ENCODE measurements around the gene SGCA. TPM values are rescaled to one million over a fixed set of nuclear protein-coding genes. Genes with fewer than 3 reads are reported as not detected.

Gene SGCA
- polyA plus RNA-seq, 4 donors: 0.96 to 6.2 (median 5.0) TPM; not detected in 1

DNA sequence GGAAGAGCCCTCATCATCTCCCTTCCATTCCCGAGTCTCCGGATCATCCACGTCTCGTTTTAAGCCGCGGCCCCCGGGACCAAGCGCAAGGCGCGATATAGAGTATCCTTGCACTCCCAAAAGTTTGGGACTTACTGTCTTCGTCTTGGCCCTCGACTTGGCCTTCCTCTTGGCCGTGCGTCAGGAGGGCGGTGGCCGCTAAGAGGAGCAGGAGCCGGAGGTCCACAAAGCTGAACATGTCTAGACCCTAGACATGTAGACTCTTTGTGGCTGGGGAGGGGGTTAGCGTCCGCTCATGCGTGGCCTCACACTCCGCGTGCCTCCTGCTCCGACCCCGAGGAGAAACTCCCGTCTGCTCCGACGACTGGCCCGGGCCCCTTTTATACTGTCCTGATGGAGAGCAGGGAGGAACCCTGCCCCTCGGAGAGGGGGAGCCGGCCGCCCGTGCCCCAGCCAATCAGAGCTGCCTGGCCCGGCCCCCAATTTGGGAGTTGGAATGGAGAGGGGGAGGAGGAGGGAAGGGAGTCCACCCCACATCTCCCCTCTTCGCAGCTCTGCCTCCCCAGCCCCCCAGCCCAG is 35.6 kb downstream of the SGCA start, which contains the start of gene COL1A1:
TSS of gene COL1A1 (minus strand) at position 356 of the 579 bp plus-strand sequence. CDS start at position 238, 118 bp downstream.
- WGBS, 3 donors: 5 to 12% (median 10%) methylated on average over 30 to 34 of the region's 34 CpGs
- peaks cover 0 to 52% (median 6%) of the 10 kb centered on the region in 3 donors for H3K27me3 ChIP-seq (ENCODE audit: control insufficient read depth in 3 of 3, insufficient read depth in 3 of 3, low read length in 3 of 3)
- FAIRE-seq (no peak), DNase-seq (peak in 1 of 2 donors; percentile 60)
- H3K4me3 ChIP-seq (ENCODE audit: low read depth in 1 of 3, low read length in 3 of 3): peak within 1 kb of the TSS; percentile 9 to 78 (median 35)
- peaks cover 0 to 22% (median 0%) of the 10 kb centered on the region in 3 donors for H3K36me3 ChIP-seq (ENCODE audit: control insufficient read depth in 3 of 3, insufficient read depth in 2 of 3, low read depth in 1 of 3, low read length in 3 of 3)
- H3K4me1 ChIP-seq (ENCODE audit: control insufficient read depth in 3 of 3, insufficient read depth in 2 of 3, low read depth in 1 of 3, low read length in 2 of 3): peaks cover 0 to 24% (median 0%) of the 10 kb centered on the region in 3 donors
- peak within 1 kb of the TSS in 2 of 3 donors; percentile 88 to 90 for H3K27ac ChIP-seq (ENCODE audit: low read depth in 1 of 3, low read length in 2 of 3)
- no peaks in the 10 kb centered on the region for H3K9me3 ChIP-seq (ENCODE audit: control insufficient read depth in 2 of 2, insufficient read depth in 1 of 2, low read depth in 1 of 2, low read length in 1 of 2)

DNA sequence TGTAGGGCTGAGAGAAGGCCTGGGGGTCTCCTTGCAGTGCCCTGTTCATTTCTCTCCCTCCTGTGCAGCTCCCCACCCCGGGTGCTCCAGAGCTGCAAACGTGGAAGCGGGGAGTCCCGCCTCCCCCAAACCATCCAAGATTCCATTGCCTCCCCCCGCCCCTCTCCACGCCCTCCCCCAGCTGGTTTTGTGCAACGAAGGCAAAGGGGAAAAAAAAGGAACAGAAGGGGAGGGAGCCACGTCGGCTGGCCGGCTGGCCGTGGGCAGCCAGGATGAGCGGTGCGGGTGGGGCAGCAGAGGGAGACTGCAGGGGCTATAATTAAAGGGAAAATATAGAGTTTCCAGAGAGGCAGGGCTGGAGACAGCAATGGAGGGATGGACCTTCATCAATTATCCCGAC is 37.3 kb downstream of the SGCA start:
- DNase-seq: no peak
- Histone ChIP-seq H3K36me3 (ENCODE audit: control insufficient read depth in 3 of 3, insufficient read depth in 2 of 3, low read depth in 1 of 3, low read length in 3 of 3) (peaks cover 0 to 5% (median 0%) of the 10 kb centered on the region in 3 donors), H3K27me3 (ENCODE audit: control insufficient read depth in 3 of 3, insufficient read depth in 3 of 3, low read length in 3 of 3) (peaks cover 0 to 55% (median 6%) of the 10 kb centered on the region in 3 donors), H3K4me1 (ENCODE audit: control insufficient read depth in 3 of 3, insufficient read depth in 2 of 3, low read depth in 1 of 3, low read length in 2 of 3) (peaks cover 0 to 32% (median 6%) of the 10 kb centered on the region in 3 donors), H3K27ac (ENCODE audit: low read depth in 1 of 3, low read length in 2 of 3) (peak overlapping the region in 2 of 3 donors; percentile 36 to 74), H3K9me3 (ENCODE audit: control insufficient read depth in 2 of 2, insufficient read depth in 1 of 2, low read depth in 1 of 2, low read length in 1 of 2) (no peaks in the 10 kb centered on the region), H3K4me3 (ENCODE audit: low read depth in 1 of 3, low read length in 3 of 3) (no peak overlapping the region)
- 33 to 54% (median 47%) methylated on average over 12 to 14 of the region's 14 CpGs for WGBS, 3 donors
- no peak for FAIRE-seq

DNA sequence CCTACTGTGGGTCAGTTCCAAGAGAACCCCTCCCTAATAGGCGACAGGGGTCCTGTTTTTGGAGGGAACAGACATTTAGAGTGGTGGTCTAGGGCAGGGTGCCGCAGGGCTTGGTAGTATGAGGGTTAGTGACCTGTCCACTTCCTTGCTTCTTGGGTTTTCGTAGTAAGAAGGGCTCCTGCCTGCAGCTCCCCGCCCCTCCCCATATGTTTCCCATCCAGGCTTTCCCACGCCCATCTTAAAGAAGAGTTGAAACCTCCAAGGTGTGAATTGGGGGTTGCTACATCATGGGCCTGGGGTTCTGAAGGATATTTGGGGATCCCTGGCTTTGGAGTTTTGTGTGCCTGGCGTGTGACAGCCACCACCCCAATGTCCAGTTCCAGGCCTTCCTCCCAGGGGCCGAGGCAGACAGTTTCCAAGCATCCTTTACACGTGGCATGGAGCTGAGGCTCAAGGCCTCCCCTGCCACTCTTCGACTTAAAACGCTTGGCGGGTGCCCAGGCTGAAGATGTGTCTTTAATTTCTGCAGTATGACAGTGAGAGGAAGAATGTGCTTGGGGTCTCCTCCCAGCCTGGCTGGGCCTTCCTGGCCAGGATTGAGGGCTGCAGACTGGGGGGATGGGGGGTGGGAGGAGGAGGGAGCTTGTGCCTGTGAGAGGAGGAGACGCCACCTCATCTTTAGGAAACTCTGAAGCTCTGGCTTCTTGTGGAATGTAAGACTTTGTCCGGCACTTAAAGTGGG is 38.0 kb downstream of the SGCA start:
- Histone ChIP-seq H3K4me1 (ENCODE audit: control insufficient read depth in 3 of 3, insufficient read depth in 2 of 3, low read depth in 1 of 3, low read length in 2 of 3) (peaks cover 0 to 33% (median 6%) of the 10 kb centered on the region in 3 donors), H3K9me3 (ENCODE audit: control insufficient read depth in 2 of 2, insufficient read depth in 1 of 2, low read depth in 1 of 2, low read length in 1 of 2) (no peaks in the 10 kb centered on the region), H3K4me3 (ENCODE audit: low read depth in 1 of 3, low read length in 3 of 3) (no peak overlapping the region), H3K36me3 (ENCODE audit: control insufficient read depth in 3 of 3, insufficient read depth in 2 of 3, low read depth in 1 of 3, low read length in 3 of 3) (peaks cover 0 to 3% (median 0%) of the 10 kb centered on the region in 3 donors), H3K27ac (ENCODE audit: low read depth in 1 of 3, low read length in 2 of 3) (peak overlapping the region in 2 of 3 donors; percentile 36 to 74), H3K27me3 (ENCODE audit: control insufficient read depth in 3 of 3, insufficient read depth in 3 of 3, low read length in 3 of 3) (peaks cover 0 to 55% (median 6%) of the 10 kb centered on the region in 3 donors)
- FAIRE-seq (no peak), DNase-seq (no peak)
- 58 to 64% (median 60%) methylated on average over 13 of the region's 13 CpGs for WGBS, 3 donors

DNA sequence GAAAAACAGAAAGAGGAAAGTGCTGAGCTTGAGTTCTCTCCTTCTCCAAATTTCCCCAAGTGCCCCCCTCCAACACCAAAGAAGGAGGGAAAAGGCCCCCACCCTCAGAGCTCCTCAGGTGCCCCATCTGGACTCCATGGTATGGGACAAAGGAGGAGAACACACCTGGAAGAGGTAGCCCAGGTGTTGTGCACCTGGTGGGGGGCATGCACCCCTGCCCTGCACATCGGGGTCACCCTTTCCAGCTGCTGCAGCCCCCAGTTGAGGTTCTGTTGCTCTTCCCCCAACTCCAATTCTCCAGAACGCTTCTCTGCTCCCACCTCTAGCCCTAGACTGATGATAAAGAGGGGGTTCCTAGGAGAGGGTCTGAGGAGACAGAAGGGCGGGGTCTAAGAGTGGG is 38.6 kb downstream of the SGCA start:
- WGBS, 3 donors: 63 to 79% (median 78%) methylated on average over 3 of the region's 3 CpGs
- H3K27me3 ChIP-seq (ENCODE audit: control insufficient read depth in 3 of 3, insufficient read depth in 3 of 3, low read length in 3 of 3): peaks cover 0 to 57% (median 6%) of the 10 kb centered on the region in 3 donors
- H3K4me3 ChIP-seq (ENCODE audit: low read depth in 1 of 3, low read length in 3 of 3): no peak overlapping the region
- no peak for DNase-seq
- no peaks in the 10 kb centered on the region for H3K9me3 ChIP-seq (ENCODE audit: control insufficient read depth in 2 of 2, insufficient read depth in 1 of 2, low read depth in 1 of 2, low read length in 1 of 2)
- peaks cover 0 to 34% (median 6%) of the 10 kb centered on the region in 3 donors for H3K4me1 ChIP-seq (ENCODE audit: control insufficient read depth in 3 of 3, insufficient read depth in 2 of 3, low read depth in 1 of 3, low read length in 2 of 3)
- no peak for FAIRE-seq
- H3K36me3 ChIP-seq (ENCODE audit: control insufficient read depth in 3 of 3, insufficient read depth in 2 of 3, low read depth in 1 of 3, low read length in 3 of 3): no peaks in the 10 kb centered on the region
- H3K27ac ChIP-seq (ENCODE audit: low read depth in 1 of 3, low read length in 2 of 3): peak overlapping the region in 2 of 3 donors; percentile 22 to 74

DNA sequence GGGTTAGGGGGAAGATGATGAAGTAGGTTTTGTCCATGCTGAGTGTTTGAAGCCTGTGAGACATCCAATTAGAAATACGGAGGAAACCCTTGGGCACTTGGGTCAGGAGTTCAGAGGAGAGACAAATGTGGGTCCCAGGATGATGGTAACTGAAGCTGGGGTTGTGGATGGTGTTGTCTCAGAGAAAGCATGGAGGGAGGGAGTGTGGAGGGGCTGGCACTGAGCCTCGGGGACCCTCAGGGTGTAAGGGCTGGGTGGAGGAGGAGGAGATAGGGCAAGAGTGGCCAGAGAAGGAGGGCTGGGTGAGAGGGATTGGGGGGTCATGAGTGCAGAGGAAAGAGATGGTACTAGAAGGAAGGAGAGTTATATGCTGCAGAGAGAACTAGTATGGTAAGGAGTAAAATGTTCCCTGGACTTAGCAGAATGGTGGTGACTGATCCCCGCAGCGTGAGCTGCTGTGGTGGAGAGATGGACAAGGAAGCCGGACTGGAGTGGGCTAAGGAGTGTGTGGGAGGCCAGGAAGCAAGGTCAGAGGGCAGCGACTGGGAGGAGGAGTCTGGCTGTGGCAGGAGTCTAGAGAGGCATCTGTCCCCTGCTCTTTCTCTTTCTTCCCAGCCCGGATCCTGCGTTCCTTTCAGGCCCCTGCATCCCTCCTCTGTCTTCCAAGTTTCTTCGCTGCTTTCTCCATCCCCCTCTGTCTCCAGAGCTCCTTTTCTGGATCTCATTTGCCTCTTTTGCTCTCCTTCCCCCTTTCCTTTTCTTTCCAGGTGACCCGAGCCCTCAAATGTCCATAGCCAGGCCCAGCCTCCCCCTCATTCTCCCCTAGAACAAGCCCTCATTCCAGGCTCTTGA is 39.5 kb downstream of the SGCA start:
- no peaks in the 10 kb centered on the region for H3K9me3 ChIP-seq (ENCODE audit: control insufficient read depth in 2 of 2, insufficient read depth in 1 of 2, low read depth in 1 of 2, low read length in 1 of 2)
- H3K4me3 ChIP-seq (ENCODE audit: low read depth in 1 of 3, low read length in 3 of 3): no peak overlapping the region
- peaks cover 0 to 65% (median 10%) of the 10 kb centered on the region in 3 donors for H3K27me3 ChIP-seq (ENCODE audit: control insufficient read depth in 3 of 3, insufficient read depth in 3 of 3, low read length in 3 of 3)
- DNase-seq: no peak
- WGBS, 3 donors: 48 to 57% (median 55%) methylated on average over 8 to 10 of the region's 10 CpGs
- no peak for FAIRE-seq
- peak overlapping the region in 2 of 3 donors; percentile 28 to 57 for H3K27ac ChIP-seq (ENCODE audit: low read depth in 1 of 3, low read length in 2 of 3)
- H3K4me1 ChIP-seq (ENCODE audit: control insufficient read depth in 3 of 3, insufficient read depth in 2 of 3, low read depth in 1 of 3, low read length in 2 of 3): peaks cover 0 to 34% (median 6%) of the 10 kb centered on the region in 3 donors
- no peaks in the 10 kb centered on the region for H3K36me3 ChIP-seq (ENCODE audit: control insufficient read depth in 3 of 3, insufficient read depth in 2 of 3, low read depth in 1 of 3, low read length in 3 of 3)

DNA sequence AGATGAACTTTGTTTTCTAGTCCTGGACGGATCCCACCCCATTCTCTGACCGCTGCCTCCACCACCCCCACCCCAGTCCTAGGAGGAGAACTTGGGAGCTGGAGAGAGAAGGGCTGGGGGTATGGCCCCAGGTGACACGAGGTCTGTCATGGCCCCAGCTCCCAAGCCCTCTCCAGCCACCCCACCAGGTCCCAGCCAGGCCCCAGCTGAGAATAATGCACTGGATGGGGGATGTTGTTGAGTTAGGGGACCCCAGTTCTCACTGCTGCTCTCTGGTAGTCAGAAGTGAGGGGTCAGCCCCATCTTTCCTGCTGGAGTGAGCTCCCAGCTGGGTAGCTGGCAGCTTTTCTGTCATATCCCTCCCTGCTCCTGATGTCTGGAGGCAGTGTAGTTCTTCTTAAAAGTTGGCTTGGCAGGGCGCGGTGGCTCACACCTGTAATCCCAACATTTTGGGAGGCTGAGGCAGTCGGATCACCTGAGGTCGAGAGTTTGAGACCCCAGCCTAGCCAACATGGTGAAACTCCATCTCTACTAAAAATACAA is 40.2 kb downstream of the SGCA start:
- peak overlapping the region in 2 of 3 donors; percentile 28 to 57 for H3K27ac ChIP-seq (ENCODE audit: low read depth in 1 of 3, low read length in 2 of 3)
- no peak for FAIRE-seq
- DNase-seq: no peak
- no peaks in the 10 kb centered on the region for H3K36me3 ChIP-seq (ENCODE audit: control insufficient read depth in 3 of 3, insufficient read depth in 2 of 3, low read depth in 1 of 3, low read length in 3 of 3)
- H3K4me3 ChIP-seq (ENCODE audit: low read depth in 1 of 3, low read length in 3 of 3): no peak overlapping the region
- peaks cover 0 to 66% (median 10%) of the 10 kb centered on the region in 3 donors for H3K27me3 ChIP-seq (ENCODE audit: control insufficient read depth in 3 of 3, insufficient read depth in 3 of 3, low read length in 3 of 3)
- H3K9me3 ChIP-seq (ENCODE audit: control insufficient read depth in 2 of 2, insufficient read depth in 1 of 2, low read depth in 1 of 2, low read length in 1 of 2): no peaks in the 10 kb centered on the region
- peaks cover 0 to 37% (median 6%) of the 10 kb centered on the region in 3 donors for H3K4me1 ChIP-seq (ENCODE audit: control insufficient read depth in 3 of 3, insufficient read depth in 2 of 3, low read depth in 1 of 3, low read length in 2 of 3)
- 69 to 81% (median 72%) methylated on average over 7 of the region's 7 CpGs for WGBS, 3 donors

DNA sequence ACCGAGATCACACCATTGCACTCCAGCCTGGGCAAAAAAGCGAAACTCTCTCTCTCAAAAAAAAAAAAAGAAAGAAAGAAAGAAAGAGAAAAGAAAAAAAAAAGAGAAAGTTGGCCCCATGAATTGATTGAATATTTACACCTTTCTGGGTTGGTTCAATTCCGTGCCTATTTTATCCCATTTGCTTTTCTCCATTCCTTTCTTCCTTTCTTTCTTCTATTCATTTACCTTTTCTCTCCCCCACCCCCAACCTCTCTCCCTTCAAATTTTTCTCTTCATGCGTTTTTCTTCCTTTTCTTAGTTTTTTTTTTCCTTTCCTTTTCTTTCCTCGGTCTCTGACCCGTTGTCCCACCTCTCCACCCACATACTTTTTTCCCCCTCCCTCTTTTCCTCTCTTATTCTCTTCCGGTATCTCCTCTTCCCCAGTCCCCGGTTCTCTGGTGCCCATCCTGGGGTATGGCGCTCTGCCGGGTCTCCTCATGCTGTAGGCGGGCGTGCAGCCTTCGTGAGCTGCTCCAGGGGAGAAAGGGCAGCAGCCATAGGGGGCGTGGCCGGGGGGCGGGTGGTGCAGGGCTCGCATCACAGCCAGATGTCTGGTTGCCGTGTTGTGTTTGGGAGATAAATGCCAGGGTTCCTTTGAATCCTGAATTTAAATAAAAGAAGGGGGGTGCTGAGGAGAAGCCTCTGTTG is 40.9 kb downstream of the SGCA start:
- Histone ChIP-seq H3K4me1 (ENCODE audit: control insufficient read depth in 3 of 3, insufficient read depth in 2 of 3, low read depth in 1 of 3, low read length in 2 of 3) (peaks cover 0 to 40% (median 6%) of the 10 kb centered on the region in 3 donors), H3K36me3 (ENCODE audit: control insufficient read depth in 3 of 3, insufficient read depth in 2 of 3, low read depth in 1 of 3, low read length in 3 of 3) (no peaks in the 10 kb centered on the region), H3K27me3 (ENCODE audit: control insufficient read depth in 3 of 3, insufficient read depth in 3 of 3, low read length in 3 of 3) (peaks cover 0 to 61% (median 10%) of the 10 kb centered on the region in 3 donors), H3K4me3 (ENCODE audit: low read depth in 1 of 3, low read length in 3 of 3) (no peak overlapping the region), H3K27ac (ENCODE audit: low read depth in 1 of 3, low read length in 2 of 3) (peak overlapping the region in 1 of 3 donors; percentile 55), H3K9me3 (ENCODE audit: control insufficient read depth in 2 of 2, insufficient read depth in 1 of 2, low read depth in 1 of 2, low read length in 1 of 2) (no peaks in the 10 kb centered on the region)
- WGBS, 3 donors: 15 to 18% (median 18%) methylated on average over 18 of the region's 18 CpGs
- FAIRE-seq: no peak
- peak in 1 of 2 donors; percentile 44 for DNase-seq

All from small intestine (tissue), 7 donors.